ENCODE data around the gene C16orf74.

Gene C16orf74

DNA sequence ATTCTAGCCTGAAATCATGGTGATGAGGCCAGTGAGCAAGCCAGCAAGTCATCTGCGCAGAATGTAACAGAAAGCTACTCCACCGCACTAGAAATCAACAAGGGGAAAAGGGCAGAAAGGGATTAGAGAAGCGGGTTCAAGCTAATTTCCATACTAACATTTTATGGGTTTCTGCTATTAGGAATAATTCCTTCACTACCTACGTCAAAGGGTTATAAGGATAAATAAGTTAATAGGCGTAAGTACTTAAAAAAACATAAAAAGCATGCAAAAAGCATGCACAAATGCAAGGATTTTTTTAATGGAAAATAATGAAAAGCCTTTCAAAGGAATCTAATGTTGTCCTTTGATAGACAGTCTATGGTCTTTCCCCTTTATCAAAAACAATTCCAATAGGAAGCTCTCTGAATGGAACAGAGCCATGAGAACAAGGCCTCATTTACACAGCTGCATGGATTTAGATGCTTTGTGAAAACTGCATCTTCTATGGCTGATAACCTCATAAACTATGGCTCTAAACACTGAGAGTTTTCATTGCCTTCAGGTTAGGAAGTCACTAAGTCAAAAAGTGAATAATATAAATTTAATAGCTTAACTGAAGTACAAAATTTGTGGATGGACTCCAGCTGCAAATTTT, 42.9 kb upstream of the C16orf74 start:
- ATAC-seq = no peak
- no peak for TF ChIP-seq ZFP30 (CRISPR knock-in tag; IDR thresholded peaks at IDR 0.05)
- no peak for TF ChIP-seq TCF4 (CRISPR knock-in tag; IDR thresholded peaks at IDR 0.05; ENCODE audit: borderline replicate concordance)
- TF ChIP-seq OSR1 (CRISPR knock-in tag; IDR thresholded peaks at IDR 0.05) = no peak
- no peak for TF ChIP-seq PPARA (CRISPR knock-in tag; IDR thresholded peaks at IDR 0.05; ENCODE audit: borderline replicate concordance)
- no peak for TF ChIP-seq SNAI2 (CRISPR knock-in tag; IDR thresholded peaks at IDR 0.05)
- TF ChIP-seq ISL1 (CRISPR knock-in tag; IDR thresholded peaks at IDR 0.05) = no peak
- TF ChIP-seq ARNTL (CRISPR knock-in tag; IDR thresholded peaks at IDR 0.05; ENCODE audit: borderline replicate concordance, low read depth) = no peak
- no peak for TF ChIP-seq RARB (CRISPR knock-in tag; IDR thresholded peaks at IDR 0.05)
- no peak for TF ChIP-seq ZC3H10 (CRISPR knock-in tag; IDR thresholded peaks at IDR 0.05)
- no peak for TF ChIP-seq ZNF70 (CRISPR knock-in tag; IDR thresholded peaks at IDR 0.05)

DNA sequence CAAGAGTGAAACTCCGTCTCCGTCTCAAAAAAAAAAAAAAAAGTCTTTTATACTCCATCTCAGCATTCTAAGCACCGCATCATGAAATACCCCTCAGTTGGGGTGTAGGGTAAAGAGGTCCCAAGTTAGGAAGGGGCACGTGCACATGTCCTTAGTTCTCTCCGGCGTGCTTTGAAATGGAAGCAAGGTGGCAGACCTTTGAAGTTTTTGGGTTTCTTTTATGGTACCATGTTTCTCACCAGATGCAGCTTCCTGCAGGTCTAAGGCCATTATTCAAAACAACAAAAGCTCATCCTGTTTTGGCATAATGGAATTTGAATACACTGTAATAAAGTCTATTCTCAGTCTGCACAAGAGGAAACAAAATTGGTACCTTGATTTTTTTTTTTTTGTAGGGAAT, 38.9 kb upstream of the C16orf74 start:
- no peak for TF ChIP-seq ZNF8 (CRISPR knock-in tag; IDR thresholded peaks at IDR 0.05)
- TF ChIP-seq ZC3H10 (CRISPR knock-in tag; IDR thresholded peaks at IDR 0.05) = no peak
- TF ChIP-seq BACH2 (CRISPR knock-in tag; IDR thresholded peaks at IDR 0.05; ENCODE audit: borderline replicate concordance) = no peak
- no peak for TF ChIP-seq TCF4 (CRISPR knock-in tag; IDR thresholded peaks at IDR 0.05; ENCODE audit: borderline replicate concordance)
- TF ChIP-seq ZFP3 (CRISPR knock-in tag; IDR thresholded peaks at IDR 0.05) = no peak
- TF ChIP-seq ZNF565 (CRISPR knock-in tag; conservative IDR thresholded peaks at IDR 0.05; ENCODE audit: low read depth) = no peak
- no peak for TF ChIP-seq POU6F1 (CRISPR knock-in tag; IDR thresholded peaks at IDR 0.05; ENCODE audit: borderline replicate concordance, low read depth)
- no peak for TF ChIP-seq ZNF70 (CRISPR knock-in tag; IDR thresholded peaks at IDR 0.05)
- TF ChIP-seq RARB (CRISPR knock-in tag; IDR thresholded peaks at IDR 0.05) = no peak
- TF ChIP-seq GLIS3 (CRISPR knock-in tag; IDR thresholded peaks at IDR 0.05) = no peak
- no peak for TF ChIP-seq CREB5 (CRISPR knock-in tag; IDR thresholded peaks at IDR 0.05; ENCODE audit: low read depth)
- TF ChIP-seq, protein P1, sequence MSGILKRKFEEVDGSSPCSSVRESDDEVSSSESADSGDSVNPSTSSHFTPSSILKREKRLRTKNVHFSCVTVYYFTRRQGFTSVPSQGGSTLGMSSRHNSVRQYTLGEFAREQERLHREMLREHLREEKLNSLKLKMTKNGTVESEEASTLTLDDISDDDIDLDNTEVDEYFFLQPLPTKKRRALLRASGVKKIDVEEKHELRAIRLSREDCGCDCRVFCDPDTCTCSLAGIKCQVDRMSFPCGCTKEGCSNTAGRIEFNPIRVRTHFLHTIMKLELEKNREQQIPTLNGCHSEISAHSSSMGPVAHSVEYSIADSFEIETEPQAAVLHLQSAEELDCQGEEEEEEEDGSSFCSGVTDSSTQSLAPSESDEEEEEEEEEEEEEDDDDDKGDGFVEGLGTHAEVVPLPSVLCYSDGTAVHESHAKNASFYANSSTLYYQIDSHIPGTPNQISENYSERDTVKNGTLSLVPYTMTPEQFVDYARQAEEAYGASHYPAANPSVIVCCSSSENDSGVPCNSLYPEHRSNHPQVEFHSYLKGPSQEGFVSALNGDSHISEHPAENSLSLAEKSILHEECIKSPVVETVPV (CRISPR knock-in tag; IDR thresholded peaks at IDR 0.05) = no peak
- ATAC-seq = no peak

- no peak for ATAC-seq
- TF ChIP-seq TCF4 (CRISPR knock-in tag; IDR thresholded peaks at IDR 0.05; ENCODE audit: borderline replicate concordance) (no peak), TOX (CRISPR knock-in tag; IDR thresholded peaks at IDR 0.05; ENCODE audit: borderline replicate concordance) (no peak), ISL1 (CRISPR knock-in tag; IDR thresholded peaks at IDR 0.05) (no peak), ZFP3 (CRISPR knock-in tag; IDR thresholded peaks at IDR 0.05) (no peak), RARB (CRISPR knock-in tag; IDR thresholded peaks at IDR 0.05) (no peak), PPARA (CRISPR knock-in tag; IDR thresholded peaks at IDR 0.05; ENCODE audit: borderline replicate concordance) (no peak), ESRRG (CRISPR knock-in tag; IDR thresholded peaks at IDR 0.05) (no peak), CSDC2 (CRISPR knock-in tag; IDR thresholded peaks at IDR 0.05) (no peak), POU6F1 (CRISPR knock-in tag; IDR thresholded peaks at IDR 0.05; ENCODE audit: borderline replicate concordance, low read depth) (no peak), ZNF8 (CRISPR knock-in tag; IDR thresholded peaks at IDR 0.05) (no peak), CREB5 (CRISPR knock-in tag; IDR thresholded peaks at IDR 0.05; ENCODE audit: low read depth) (no peak), BACH2 (CRISPR knock-in tag; IDR thresholded peaks at IDR 0.05; ENCODE audit: borderline replicate concordance) (no peak), ZNF70 (CRISPR knock-in tag; IDR thresholded peaks at IDR 0.05) (no peak), ZFP30 (CRISPR knock-in tag; IDR thresholded peaks at IDR 0.05) (no peak), OSR1 (CRISPR knock-in tag; IDR thresholded peaks at IDR 0.05) (no peak), SNAI2 (CRISPR knock-in tag; IDR thresholded peaks at IDR 0.05) (no peak), ZC3H10 (CRISPR knock-in tag; IDR thresholded peaks at IDR 0.05) (no peak)
- TF ChIP-seq, protein P1 (CRISPR knock-in tag; IDR thresholded peaks at IDR 0.05) = no peak
- TF ChIP-seq, protein P2, sequence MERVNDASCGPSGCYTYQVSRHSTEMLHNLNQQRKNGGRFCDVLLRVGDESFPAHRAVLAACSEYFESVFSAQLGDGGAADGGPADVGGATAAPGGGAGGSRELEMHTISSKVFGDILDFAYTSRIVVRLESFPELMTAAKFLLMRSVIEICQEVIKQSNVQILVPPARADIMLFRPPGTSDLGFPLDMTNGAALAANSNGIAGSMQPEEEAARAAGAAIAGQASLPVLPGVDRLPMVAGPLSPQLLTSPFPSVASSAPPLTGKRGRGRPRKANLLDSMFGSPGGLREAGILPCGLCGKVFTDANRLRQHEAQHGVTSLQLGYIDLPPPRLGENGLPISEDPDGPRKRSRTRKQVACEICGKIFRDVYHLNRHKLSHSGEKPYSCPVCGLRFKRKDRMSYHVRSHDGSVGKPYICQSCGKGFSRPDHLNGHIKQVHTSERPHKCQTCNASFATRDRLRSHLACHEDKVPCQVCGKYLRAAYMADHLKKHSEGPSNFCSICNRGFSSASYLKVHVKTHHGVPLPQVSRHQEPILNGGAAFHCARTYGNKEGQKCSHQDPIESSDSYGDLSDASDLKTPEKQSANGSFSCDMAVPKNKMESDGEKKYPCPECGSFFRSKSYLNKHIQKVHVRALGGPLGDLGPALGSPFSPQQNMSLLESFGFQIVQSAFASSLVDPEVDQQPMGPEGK (CRISPR knock-in tag; IDR thresholded peaks at IDR 0.05; ENCODE audit: borderline replicate concordance) = no peak
Observed at GRCh38 chr16:85788819-85789218, 37.9 kb upstream of the C16orf74 start.
